HEK293 (cell line): ENCODE data around the gene CNP.
A peak's percentile ranks its signal among the peaks of the same experiment; 100 is the strongest.

Experiments
- CTCF ChIA-PET: fragments of 350-600 bp; formaldehyde crosslinking; extraction: SDS; loops from one replicate; lab custom pipeline; 2021; ENCODE audit warnings: antibody characterized with exemption; lab: Yijun Ruan, JAX
- POLR2A ChIA-PET: fragments of 300-600 bp; formaldehyde crosslinking; extraction: SDS; loops from one replicate; lab custom pipeline; 2020; ENCODE audit warnings: antibody characterized with exemption, inconsistent platforms; lab: Yijun Ruan, JAX
- H3K27ac ChIP-seq: fragments of 200-500 bp; sonication (Bioruptor generic); 2 replicates; pipeline ENCODE4 v1.5.1; 2014; ENCODE audit warnings: low read depth, low read length, control low read depth, inconsistent platforms; ENCODE audit errors: extremely low read depth
- H3K36me3 ChIP-seq, 2 experiments: fragments of 200-500 bp in 1 of 2; sonication (Bioruptor generic) in 1 of 2; 1 replicate in 1 of 2; 2 replicates in 1 of 2; pipeline ENCODE4 v1.5.1; 2014 to 2017; ENCODE audit warnings: inconsistent platforms in 2 of 2, low read length in 2 of 2; ENCODE audit not compliant: control insufficient read depth in 2 of 2, insufficient read depth in 1 of 2
- H3K4me1 ChIP-seq: fragments of 200-500 bp; sonication (Bioruptor generic); 2 replicates; pipeline ENCODE4 v1.5.1; 2014; ENCODE audit warnings: mild to moderate bottlenecking, low read length, inconsistent platforms; ENCODE audit not compliant: control insufficient read depth, insufficient read depth
- H3K4me3 ChIP-seq: 2 replicates; pipeline ENCODE4 v1.5.1; 2011; ENCODE audit warnings: low read depth, mild to moderate bottlenecking, control low read depth, low read length, moderate library complexity
- H3K9me3 ChIP-seq: fragments of 200-500 bp; sonication (Bioruptor generic); 2 replicates; pipeline ENCODE4 v1.5.1; 2014; ENCODE audit warnings: low read depth, low read length, inconsistent platforms; ENCODE audit not compliant: control insufficient read depth, insufficient read depth
- EGR2 ChIP-seq: fragments of 450-650 bp; formaldehyde crosslinking; IDR thresholded peaks from 2 replicates; pipeline ENCODE4 v1.5.1; 2016; ENCODE audit warnings: low read depth, missing biosample characterization, missing genetic modification characterization
- IKZF3 ChIP-seq: fragments of 450-650 bp; IDR thresholded peaks from 2 replicates; pipeline ENCODE4 v1.5.0; 2018; ENCODE audit warnings: missing biosample characterization, mild to moderate bottlenecking, missing genetic modification characterization, moderate library complexity
- MZF1 ChIP-seq: fragments of 450-650 bp; formaldehyde crosslinking; IDR thresholded peaks from 2 replicates; pipeline ENCODE4 v1.5.1; 2017; ENCODE audit warnings: missing biosample characterization, missing genetic modification characterization, borderline replicate concordance
- PRDM10 ChIP-seq: fragments of 450-650 bp; formaldehyde crosslinking; IDR thresholded peaks from 2 replicates; pipeline ENCODE4 v1.5.1; 2016; ENCODE audit warnings: missing biosample characterization, missing genetic modification characterization
- RBAK ChIP-seq: fragments of 450-650 bp; formaldehyde crosslinking; IDR thresholded peaks from 2 replicates; pipeline ENCODE4 v1.5.1; 2016; ENCODE audit warnings: missing biosample characterization, missing genetic modification characterization
- TCF7L2 ChIP-seq: IDR thresholded peaks from 2 replicates; pipeline ENCODE4 v1.6.1; 2011; ENCODE audit warnings: low read depth, mild to moderate bottlenecking, inconsistent platforms, low read length, moderate library complexity, borderline replicate concordance
- YY2 ChIP-seq: fragments of 450-650 bp; formaldehyde crosslinking; IDR thresholded peaks from 2 replicates; pipeline ENCODE4 v1.5.1; 2016; ENCODE audit warnings: missing biosample characterization, missing genetic modification characterization
- ZBTB17 ChIP-seq: fragments of 450-650 bp; formaldehyde crosslinking; IDR thresholded peaks from 2 replicates; pipeline ENCODE4 v1.5.1; 2016; ENCODE audit warnings: missing biosample characterization, missing genetic modification characterization
- ZNF266 ChIP-seq: fragments of 450-650 bp; formaldehyde crosslinking; IDR thresholded peaks from 2 replicates; pipeline ENCODE4 v1.5.1; 2016; ENCODE audit warnings: missing biosample characterization, missing genetic modification characterization, low read depth
- ZNF335 ChIP-seq: fragments of 450-650 bp; formaldehyde crosslinking; conservative IDR thresholded peaks from 2 replicates; pipeline ENCODE4 v1.5.1; 2016; ENCODE audit warnings: missing biosample characterization, missing genetic modification characterization
- ZNF394 ChIP-seq: fragments of 450-650 bp; formaldehyde crosslinking; IDR thresholded peaks from 2 replicates; pipeline ENCODE4 v1.5.1; 2016; ENCODE audit warnings: missing biosample characterization, missing genetic modification characterization, mild to moderate bottlenecking, moderate library complexity, borderline replicate concordance
- ZNF404 ChIP-seq: fragments of 450-650 bp; formaldehyde crosslinking; IDR thresholded peaks from 2 replicates; pipeline ENCODE4 v1.5.1; 2017; ENCODE audit warnings: missing biosample characterization, missing genetic modification characterization
- ZNF558 ChIP-seq: fragments of 450-650 bp; formaldehyde crosslinking; IDR thresholded peaks from 2 replicates; pipeline ENCODE4 v1.5.1; 2016; ENCODE audit warnings: missing biosample characterization, missing genetic modification characterization
- ZNF561 ChIP-seq: fragments of 450-650 bp; IDR thresholded peaks from 2 replicates; pipeline ENCODE4 v1.5.1; 2018; ENCODE audit warnings: missing biosample characterization, missing genetic modification characterization, borderline replicate concordance
- ZNF580 ChIP-seq: fragments of 450-650 bp; formaldehyde crosslinking; IDR thresholded peaks from 2 replicates; pipeline ENCODE4 v1.5.1; 2016; ENCODE audit warnings: missing biosample characterization, missing genetic modification characterization
- ZNF76 ChIP-seq: fragments of 450-650 bp; formaldehyde crosslinking; IDR thresholded peaks from 2 replicates; pipeline ENCODE4; 2016; ENCODE audit warnings: low read depth, missing biosample characterization, missing genetic modification characterization, borderline replicate concordance

CNP gene

GRCh38 chr17:42016941-42017865, 50.6 kb downstream of the CNP start, which contains the start of gene DNAJC7 (continued):
- peak; percentile 84 for TF ChIP-seq ZBTB17 (tag by site-specific recombination)
- TF ChIP-seq ZNF394 (tag by site-specific recombination), result no peak; the same call in none of the 2 replicates

- ChIA-PET POLR2A (interaction anchor here (0.6 to 5.4 kb wide), 25 partner anchors 9 to 980 kb away, joined by 3 to 50 read pairs (median 4); partner anchors contain the start of genes ACLY, CAVIN1, CNP and CNTNAP1), CTCF (interaction anchor here (0.6 to 12.6 kb wide), 16 partner anchors 9 to 746 kb away, joined by 3 to 260 read pairs (median 6); partner anchors contain the start of genes CNP, DHX58, HSPB9 and KAT2A)
- Histone ChIP-seq H3K4me3 (peak overlapping the region; percentile 79), H3K9me3 (no peaks in the 10 kb centered on the region), H3K27ac (peak overlapping the region; percentile 91), H3K36me3 (peaks cover 19 to 22% of the 10 kb centered on the region in 2 experiments; a peak in 2 of 3 replicates), H3K4me1 (peaks cover 3% of the 10 kb centered on the region; the same call in 1 of the 2 replicates)
- TF ChIP-seq MZF1 (no peak), ZNF561 (tag by site-specific recombination) (0 out of 2 replicates have a peak, but pooled peaks have one; percentile 15), EGR2 (tag by site-specific recombination) (no peak), ZNF335 (tag by site-specific recombination) (peak; percentile 70), RBAK (no peak), TCF7L2 (peak; percentile 50; the same call in 1 of the 2 replicates), ZNF558 (tag by site-specific recombination) (no peak), ZNF266 (tag by site-specific recombination) (no peak)
Observed at GRCh38 chr17:42017866-42018200, 51.2 kb downstream of the CNP start.

DNA sequence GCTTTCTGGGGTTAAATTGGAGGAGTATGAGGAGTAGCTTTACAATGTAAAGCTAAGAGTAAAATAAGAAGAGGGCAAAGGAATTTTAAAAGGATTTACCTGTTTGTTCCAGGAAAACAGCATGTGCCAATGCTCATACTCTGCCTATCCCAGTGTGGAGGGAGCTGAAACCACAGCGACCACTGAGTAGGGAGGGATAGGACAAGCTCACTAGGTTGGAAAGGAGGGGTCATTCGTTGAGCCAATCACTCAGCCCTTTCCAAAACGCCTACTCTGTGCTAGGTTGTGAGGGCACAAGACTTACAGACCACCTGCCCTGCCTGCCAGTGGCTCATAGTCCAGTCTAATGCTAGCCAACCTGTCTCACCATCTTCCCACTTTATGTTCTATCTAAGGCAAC, 51.7 kb downstream of the CNP start:
- no peaks in the 10 kb centered on the region for H3K9me3 ChIP-seq
- H3K27ac ChIP-seq, result 0 out of 2 replicates have a peak overlapping the region, but pooled peaks have one; percentile 91
- peak; percentile 87 for TF ChIP-seq PRDM10 (tag by site-specific recombination)
- TF ChIP-seq ZNF76 (tag by site-specific recombination), result no peak
- POLR2A ChIA-PET, result interaction anchor here (0.5 to 5.4 kb wide), 12 partner anchors 9 to 664 kb away, joined by 3 to 50 read pairs (median 5); partner anchors contain the start of genes ACLY, CAVIN1, CNP and CNTNAP1
- CTCF ChIA-PET, result interaction anchor here (0.7 to 12.6 kb wide), 14 partner anchors 8 to 745 kb away, joined by 3 to 260 read pairs (median 8); partner anchors contain the start of genes CNP, DHX58, HSPB9 and KAT2A
- H3K4me3 ChIP-seq, result peak overlapping the region; percentile 79
- peaks cover 3% of the 10 kb centered on the region; the same call in 1 of the 2 replicates for H3K4me1 ChIP-seq
- peaks cover 24 to 27% of the 10 kb centered on the region in 2 experiments; a peak in 2 of 3 replicates for H3K36me3 ChIP-seq

GRCh38 chr17:42018988-42019387, 52.4 kb downstream of the CNP start:
- Histone ChIP-seq H3K36me3 (peaks cover 27 to 33% of the 10 kb centered on the region in 2 experiments; a peak in 2 of 3 replicates), H3K9me3 (no peaks in the 10 kb centered on the region), H3K27ac (no peak overlapping the region), H3K4me1 (peaks cover 3% of the 10 kb centered on the region; the same call in 1 of the 2 replicates), H3K4me3 (no peak overlapping the region)
- no peak for TF ChIP-seq ZNF404 (tag by site-specific recombination)
- no peak for TF ChIP-seq IKZF3 (tag by site-specific recombination)
- no peak for TF ChIP-seq YY2 (tag by site-specific recombination)
- no peak for TF ChIP-seq ZNF580 (tag by site-specific recombination)
- ChIA-PET CTCF (interaction anchor here (0.6 to 12.6 kb wide), 14 partner anchors 7 to 212 kb away, joined by 3 to 260 read pairs (median 8); partner anchors contain the start of genes CNP, DHX58, HSPB9 and KAT2A), POLR2A (interaction anchor here (0.5 to 5.4 kb wide), 7 partner anchors 8 to 370 kb away, joined by 3 to 50 read pairs (median 4); partner anchors contain the start of genes CNP, EIF1, JUP and KAT2A)
